ENCODE results near the gene CFAP210.
"Not testable (repeated sequence)": the region's sequence is repeated elsewhere in the genome, so short reads cannot be mapped to it uniquely, and the experiment has no call there.

Gene CFAP210

DNA sequence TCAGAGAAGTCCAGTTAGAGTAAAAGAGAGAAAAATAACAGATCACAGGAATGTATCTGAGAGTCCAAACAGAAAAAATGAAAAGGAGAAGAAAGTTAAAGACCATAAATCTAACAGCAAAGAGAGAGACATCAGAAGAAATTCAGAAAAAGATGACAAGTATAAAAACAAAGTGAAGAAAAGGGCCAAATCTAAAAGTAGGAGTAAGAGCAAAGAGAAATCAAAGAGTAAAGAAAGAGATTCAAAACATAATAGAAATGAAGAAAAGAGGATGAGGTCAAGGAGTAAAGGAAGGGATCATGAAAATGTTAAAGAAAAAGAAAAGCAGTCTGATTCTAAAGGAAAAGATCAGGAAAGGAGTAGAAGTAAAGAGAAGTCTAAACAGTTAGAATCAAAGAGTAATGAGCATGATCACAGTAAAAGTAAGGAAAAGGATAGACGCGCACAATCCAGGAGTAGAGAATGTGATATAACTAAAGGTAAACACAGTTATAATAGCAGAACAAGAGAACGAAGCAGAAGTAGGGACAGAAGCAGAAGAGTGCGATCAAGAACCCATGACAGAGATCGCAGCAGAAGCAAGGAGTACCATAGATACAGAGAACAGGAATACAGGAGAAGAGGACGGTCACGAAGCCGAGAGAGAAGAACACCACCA, 57.6 kb downstream of the CFAP210 start:
- TF ChIP-seq, protein P1, sequence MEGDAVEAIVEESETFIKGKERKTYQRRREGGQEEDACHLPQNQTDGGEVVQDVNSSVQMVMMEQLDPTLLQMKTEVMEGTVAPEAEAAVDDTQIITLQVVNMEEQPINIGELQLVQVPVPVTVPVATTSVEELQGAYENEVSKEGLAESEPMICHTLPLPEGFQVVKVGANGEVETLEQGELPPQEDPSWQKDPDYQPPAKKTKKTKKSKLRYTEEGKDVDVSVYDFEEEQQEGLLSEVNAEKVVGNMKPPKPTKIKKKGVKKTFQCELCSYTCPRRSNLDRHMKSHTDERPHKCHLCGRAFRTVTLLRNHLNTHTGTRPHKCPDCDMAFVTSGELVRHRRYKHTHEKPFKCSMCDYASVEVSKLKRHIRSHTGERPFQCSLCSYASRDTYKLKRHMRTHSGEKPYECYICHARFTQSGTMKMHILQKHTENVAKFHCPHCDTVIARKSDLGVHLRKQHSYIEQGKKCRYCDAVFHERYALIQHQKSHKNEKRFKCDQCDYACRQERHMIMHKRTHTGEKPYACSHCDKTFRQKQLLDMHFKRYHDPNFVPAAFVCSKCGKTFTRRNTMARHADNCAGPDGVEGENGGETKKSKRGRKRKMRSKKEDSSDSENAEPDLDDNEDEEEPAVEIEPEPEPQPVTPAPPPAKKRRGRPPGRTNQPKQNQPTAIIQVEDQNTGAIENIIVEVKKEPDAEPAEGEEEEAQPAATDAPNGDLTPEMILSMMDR (conservative IDR thresholded peaks at IDR 0.05; ENCODE audit: low read depth, low read length), result no peak

DNA sequence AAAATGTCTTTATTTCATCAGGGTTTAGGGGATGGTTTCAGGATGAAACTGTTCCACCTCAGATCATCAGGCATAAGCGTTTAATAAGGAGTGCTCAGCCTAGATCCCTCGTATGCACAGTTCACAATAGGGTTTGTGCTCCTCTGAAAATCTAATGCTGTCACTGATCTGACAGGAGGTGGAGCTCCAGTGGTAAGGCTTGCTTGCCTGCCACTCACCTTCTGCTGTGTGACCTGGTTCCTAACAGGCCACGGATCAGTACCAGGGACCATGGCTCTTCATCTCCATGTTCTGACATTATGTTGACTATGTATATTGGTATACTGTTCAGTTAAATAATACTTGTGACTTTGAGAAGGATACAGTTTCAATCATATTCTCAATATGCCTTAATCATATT, 68.4 kb downstream of the CFAP210 start:
- DNase-seq (ENCODE audit: low read depth), result no peak
- H3K4me3 ChIP-seq (ENCODE audit: low read depth, low read length), result no peak overlapping the region
- TF ChIP-seq, protein P1 (conservative IDR thresholded peaks at IDR 0.05; ENCODE audit: low read depth, low read length), result no peak

More for the DNA sequence above, 57.6 kb downstream of the CFAP210 start:
- no peak for DNase-seq (ENCODE audit: low read depth)
- H3K4me3 ChIP-seq (ENCODE audit: low read depth, low read length), result no peak overlapping the region

GRCh38 chr2:169623235-169623634, 71.0 kb downstream of the CFAP210 start:
- TF ChIP-seq, protein P1 (conservative IDR thresholded peaks at IDR 0.05; ENCODE audit: low read depth, low read length), result no peak
- no peak overlapping the region for H3K4me3 ChIP-seq (ENCODE audit: low read depth, low read length)
- DNase-seq (ENCODE audit: low read depth), result peak; percentile 3

DNA sequence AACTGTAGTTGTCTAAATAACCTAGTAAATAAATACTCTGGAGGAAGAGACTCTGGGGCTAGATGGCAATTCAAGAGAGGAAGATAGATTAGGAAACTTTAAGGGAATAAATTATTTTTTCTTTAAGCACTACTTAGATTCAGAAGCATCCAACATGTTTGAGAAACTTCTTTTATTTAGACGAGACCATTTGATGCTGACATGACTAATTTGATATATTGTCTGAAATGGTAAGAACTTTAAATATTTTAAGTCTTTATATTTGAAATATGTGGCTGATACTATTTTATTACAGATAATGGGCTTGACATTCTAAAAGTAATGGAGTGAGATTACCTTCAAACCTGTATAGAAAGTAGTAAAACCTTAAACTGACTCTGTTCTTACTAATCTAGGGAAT, 73.7 kb downstream of the CFAP210 start:
- TF ChIP-seq, protein P1 (conservative IDR thresholded peaks at IDR 0.05; ENCODE audit: low read depth, low read length), result no peak
- no peak overlapping the region for H3K4me3 ChIP-seq (ENCODE audit: low read depth, low read length)
- DNase-seq (ENCODE audit: low read depth), result no peak

- TF ChIP-seq, protein P1 (conservative IDR thresholded peaks at IDR 0.05; ENCODE audit: low read depth, low read length), result no peak
- H3K4me3 ChIP-seq (ENCODE audit: low read depth, low read length), result no peak overlapping the region
- peak; percentile 2 for DNase-seq (ENCODE audit: low read depth)
These were observed 74.3 kb downstream of the CFAP210 start for GRCh38 chr2:169619946-169620345.

- DNase-seq (ENCODE audit: low read depth); H3K4me3 ChIP-seq (ENCODE audit: low read depth, low read length): not testable (repeated sequence)
These were observed 78.2 kb downstream of the CFAP210 start for GRCh38 chr2:169615982-169616381.

- TF ChIP-seq, protein P1 (conservative IDR thresholded peaks at IDR 0.05; ENCODE audit: low read depth, low read length), result no peak
- no peak for DNase-seq (ENCODE audit: low read depth)
- no peak overlapping the region for H3K4me3 ChIP-seq (ENCODE audit: low read depth, low read length)
These were observed 80.3 kb downstream of the CFAP210 start for GRCh38 chr2:169613876-169614275.

Measured in choroid plexus epithelial cell (primary cell).